ENCODE data around the gene SMAP2. TPM values are rescaled to one million over a fixed set of nuclear protein-coding genes. Genes with fewer than 3 reads are reported as not detected.

The SMAP2 gene
- total RNA-seq, 2 donors from 2014 or later = 219 to 280 TPM

DNA sequence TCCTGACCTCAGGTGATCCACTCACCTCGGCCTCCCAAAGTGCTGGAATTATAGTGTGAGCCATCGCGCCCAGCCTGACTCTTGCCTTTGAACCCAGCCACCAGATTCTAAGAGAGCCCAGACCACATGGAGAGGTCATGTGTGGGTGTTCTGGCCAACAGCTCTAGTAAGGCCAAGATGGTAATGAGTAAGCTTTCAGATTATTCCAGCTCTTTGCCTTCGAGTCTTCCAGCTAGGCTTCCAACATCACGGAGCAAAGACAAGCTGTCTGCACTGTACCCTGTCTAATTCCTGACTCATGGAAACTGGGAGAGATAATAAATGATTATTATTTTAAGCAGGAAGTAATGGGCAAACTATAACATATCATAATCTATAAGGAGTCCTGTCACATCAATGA is 61.9 kb downstream of the SMAP2 start:
- Mint-ChIP-seq H3K27ac (no peak overlapping the region), H3K27me3 (no peaks in the 10 kb centered on the region), H3K4me1 (no peaks in the 10 kb centered on the region), H3K9me3 (no peaks in the 10 kb centered on the region), H3K36me3 (ENCODE audit: low read depth) (no peaks in the 10 kb centered on the region), H3K4me3 (no peak overlapping the region)
- no peak for ATAC-seq (replicated peaks)

DNA sequence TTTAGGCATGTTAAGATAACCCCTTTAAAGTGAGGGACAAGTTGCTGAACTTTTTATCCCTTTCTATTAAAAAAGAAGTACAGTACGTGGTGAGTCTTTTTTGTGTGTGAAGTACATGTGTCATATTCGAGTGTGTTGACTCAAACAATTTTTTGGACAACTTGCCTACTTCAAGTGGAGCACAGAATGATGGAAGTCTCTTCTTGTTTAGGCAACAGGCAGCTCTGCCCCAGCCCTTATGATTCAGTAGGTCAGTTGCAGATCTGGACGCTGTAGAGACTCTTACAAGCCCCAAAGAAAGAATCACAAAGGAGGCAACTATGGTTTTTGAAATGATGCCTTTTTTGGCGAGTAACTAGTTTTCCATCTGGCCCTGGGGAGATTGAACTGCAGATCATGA is 62.3 kb downstream of the SMAP2 start:
- Mint-ChIP-seq H3K27ac (no peak overlapping the region), H3K27me3 (no peaks in the 10 kb centered on the region)
- ATAC-seq (replicated peaks) = no peak

DNA sequence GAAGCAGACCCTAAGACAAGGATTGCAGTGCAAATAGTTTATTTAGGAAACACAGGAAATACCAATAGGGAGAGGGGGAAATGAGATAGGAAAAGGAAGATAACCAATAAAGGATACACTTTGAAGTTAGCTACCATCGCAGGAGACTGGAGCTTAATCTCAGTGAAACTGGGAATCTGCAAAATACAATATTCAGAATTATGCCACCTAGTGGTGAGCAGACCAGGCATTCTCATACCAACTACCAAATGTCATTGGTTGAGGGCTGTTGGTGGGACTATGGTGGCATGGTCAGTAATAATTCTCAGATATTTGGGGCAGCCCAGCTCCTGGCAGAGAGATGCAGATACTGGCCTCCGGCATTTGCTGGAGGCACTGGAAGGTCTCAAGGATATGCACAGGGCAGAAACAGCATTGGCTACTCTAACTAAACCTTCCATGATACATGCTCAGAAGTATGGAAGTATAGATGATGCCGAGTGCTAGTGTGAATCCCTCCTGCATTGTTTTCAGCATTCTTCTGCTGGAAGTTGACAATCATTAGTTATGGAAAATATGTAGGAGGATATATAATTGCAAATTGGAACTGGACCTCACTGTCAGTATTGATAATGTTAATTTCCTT is 65.0 kb downstream of the SMAP2 start:
- no peaks in the 10 kb centered on the region for H3K36me3 Mint-ChIP-seq (ENCODE audit: low read depth)
- no peak overlapping the region for H3K4me3 Mint-ChIP-seq
- peak; percentile 61 for ATAC-seq (replicated peaks)
- no peaks in the 10 kb centered on the region for H3K9me3 Mint-ChIP-seq
- H3K27me3 Mint-ChIP-seq = no peaks in the 10 kb centered on the region
- H3K27ac Mint-ChIP-seq = no peak overlapping the region
- no peaks in the 10 kb centered on the region for H3K4me1 Mint-ChIP-seq

More for the DNA sequence above, 62.3 kb downstream of the SMAP2 start:
- Mint-ChIP-seq H3K4me3 (no peak overlapping the region), H3K4me1 (no peaks in the 10 kb centered on the region), H3K36me3 (ENCODE audit: low read depth) (no peaks in the 10 kb centered on the region), H3K9me3 (no peaks in the 10 kb centered on the region)

DNA sequence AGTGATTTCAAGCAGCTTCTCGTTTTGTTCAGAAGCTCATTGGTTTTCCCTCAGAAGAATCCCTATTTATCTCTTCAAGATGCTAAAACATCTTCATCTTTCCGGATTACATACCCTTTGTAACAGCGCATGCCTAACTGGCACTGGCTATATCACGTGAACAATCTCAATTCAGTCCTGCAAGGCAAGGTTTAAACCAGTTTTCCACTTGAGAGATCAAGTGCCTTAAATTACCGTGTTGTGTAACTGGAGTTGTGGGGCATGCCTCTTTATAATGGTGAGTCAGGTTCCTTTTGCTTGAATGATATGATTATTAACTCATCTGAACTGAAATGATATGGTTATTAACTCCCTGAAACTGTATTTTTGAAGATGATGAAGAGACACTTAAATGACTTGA is 65.7 kb downstream of the SMAP2 start:
- Mint-ChIP-seq H3K36me3 (ENCODE audit: low read depth) (no peaks in the 10 kb centered on the region), H3K27me3 (no peaks in the 10 kb centered on the region), H3K4me1 (no peaks in the 10 kb centered on the region), H3K9me3 (no peaks in the 10 kb centered on the region), H3K27ac (no peak overlapping the region), H3K4me3 (no peak overlapping the region)
- ATAC-seq (replicated peaks) = no peak

DNA sequence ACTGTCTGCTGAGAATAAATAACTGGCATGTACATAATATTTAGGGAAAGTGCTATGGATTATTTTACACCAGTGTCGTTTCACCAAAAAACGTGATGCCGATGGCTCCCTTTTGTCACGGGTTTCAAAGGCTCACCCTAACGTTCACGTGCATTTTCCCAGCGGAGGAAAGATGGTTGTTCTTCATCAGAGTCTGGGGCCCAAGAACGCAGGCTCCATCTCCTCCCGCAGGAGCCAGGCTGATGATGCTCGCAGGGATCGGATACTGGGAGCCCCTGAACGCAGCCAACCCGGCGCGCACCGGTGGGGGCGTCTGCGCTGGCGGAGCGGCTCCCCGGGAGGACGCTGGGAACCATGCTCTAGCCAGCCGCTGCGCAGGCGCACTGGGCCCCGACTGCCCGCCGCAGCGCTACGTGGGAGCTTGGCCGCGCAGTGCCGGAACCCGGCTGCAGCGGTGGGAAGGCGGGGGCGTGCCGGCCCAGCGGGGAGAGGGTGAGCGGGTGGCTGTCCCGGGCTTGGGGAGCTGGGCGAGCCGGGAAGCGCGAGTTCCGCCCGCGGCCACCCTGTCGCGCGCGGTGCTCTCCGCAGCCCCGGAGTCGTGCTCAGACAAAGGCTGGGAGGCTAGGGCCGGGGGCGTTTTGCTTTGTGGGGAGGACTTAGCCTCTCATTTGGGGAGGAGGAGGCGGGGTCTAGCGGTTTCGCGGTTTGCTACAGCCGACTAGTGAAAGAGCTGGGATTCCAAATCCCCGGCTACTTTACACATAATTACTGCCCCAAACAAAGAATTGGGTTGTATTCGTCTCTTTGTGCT is 76.4 kb downstream of the SMAP2 start, which contains the start of gene ZFP69B:
ZFP69B (plus strand) TSS at position 793 of the 811 bp plus-strand sequence. CDS start 486 bp downstream, outside the sequence.
- H3K9me3 Mint-ChIP-seq = peaks cover 8% of the 10 kb centered on the region
- ATAC-seq (replicated peaks) = peak; percentile 63
- H3K27ac Mint-ChIP-seq = peak within 1 kb of the TSS; percentile 94
- H3K27me3 Mint-ChIP-seq = no peaks in the 10 kb centered on the region
- H3K4me3 Mint-ChIP-seq = peak within 1 kb of the TSS; percentile 91
- peaks cover 37% of the 10 kb centered on the region for H3K36me3 Mint-ChIP-seq (ENCODE audit: low read depth)
- H3K4me1 Mint-ChIP-seq = peaks cover 20% of the 10 kb centered on the region

DNA sequence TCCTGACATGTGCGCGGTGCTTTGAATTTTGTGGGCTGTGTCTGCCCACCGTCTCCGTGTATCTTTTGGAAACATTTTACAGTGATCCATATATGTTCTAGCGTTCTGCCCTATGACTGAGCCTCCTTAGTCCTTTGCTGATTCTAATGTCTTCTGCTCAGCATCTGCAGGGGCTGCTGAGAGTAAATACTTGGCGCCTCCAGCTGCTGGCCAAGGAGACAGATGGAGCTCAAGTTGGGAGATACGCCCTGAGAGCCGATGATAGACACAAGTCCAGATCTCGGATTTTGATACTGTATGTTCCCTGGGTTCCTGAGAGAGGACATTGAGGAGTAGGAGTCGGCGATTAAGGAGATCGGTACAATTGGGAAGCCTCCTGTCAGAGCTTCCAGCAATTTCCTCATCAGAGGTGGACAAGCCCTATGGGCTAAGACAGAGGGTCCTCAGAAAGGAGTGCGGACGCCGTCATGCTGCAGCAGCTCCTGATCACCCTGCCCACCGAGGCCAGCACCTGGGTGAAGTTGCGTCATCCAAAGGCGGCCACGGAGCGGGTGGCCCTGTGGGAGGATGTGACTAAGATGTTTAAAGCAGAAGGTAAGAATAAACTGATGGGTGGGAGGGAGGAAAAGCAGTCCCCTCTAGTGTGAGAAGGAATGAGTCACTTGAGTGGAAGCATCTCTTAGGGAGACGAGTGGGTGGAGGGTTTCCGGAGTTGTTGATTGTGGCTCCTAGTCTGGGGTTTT is 77.1 kb downstream of the SMAP2 start:
- ATAC-seq (replicated peaks) = peak; percentile 88
- peaks cover 45% of the 10 kb centered on the region for H3K36me3 Mint-ChIP-seq (ENCODE audit: low read depth)
- no peaks in the 10 kb centered on the region for H3K27me3 Mint-ChIP-seq
- peaks cover 10% of the 10 kb centered on the region for H3K9me3 Mint-ChIP-seq
- peak overlapping the region; percentile 94 for H3K27ac Mint-ChIP-seq
- peaks cover 22% of the 10 kb centered on the region for H3K4me1 Mint-ChIP-seq
- peak overlapping the region; percentile 91 for H3K4me3 Mint-ChIP-seq

DNA sequence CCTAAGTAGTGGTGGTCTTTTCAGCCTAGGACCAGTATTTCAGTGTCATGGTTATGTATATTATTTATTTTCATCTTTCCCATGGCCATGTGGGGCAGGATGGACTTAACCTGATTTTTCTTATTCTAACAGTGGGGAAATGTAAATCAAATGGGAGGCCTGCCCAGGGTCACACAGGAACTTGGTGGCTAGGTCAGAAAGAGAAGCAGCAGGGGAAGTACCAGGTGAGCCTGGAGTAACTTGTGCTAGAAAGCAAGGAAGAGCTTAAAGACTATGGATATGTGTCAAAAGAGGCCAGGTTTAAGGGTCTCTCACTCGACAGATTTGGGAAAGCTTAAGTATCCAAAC is 77.7 kb downstream of the SMAP2 start:
- peak; percentile 39 for ATAC-seq (replicated peaks)
- peaks cover 50% of the 10 kb centered on the region for H3K36me3 Mint-ChIP-seq (ENCODE audit: low read depth)
- peaks cover 12% of the 10 kb centered on the region for H3K9me3 Mint-ChIP-seq
- peak overlapping the region; percentile 91 for H3K4me3 Mint-ChIP-seq
- H3K27ac Mint-ChIP-seq = peak overlapping the region; percentile 94
- H3K27me3 Mint-ChIP-seq = no peaks in the 10 kb centered on the region
- H3K4me1 Mint-ChIP-seq = peaks cover 22% of the 10 kb centered on the region

DNA sequence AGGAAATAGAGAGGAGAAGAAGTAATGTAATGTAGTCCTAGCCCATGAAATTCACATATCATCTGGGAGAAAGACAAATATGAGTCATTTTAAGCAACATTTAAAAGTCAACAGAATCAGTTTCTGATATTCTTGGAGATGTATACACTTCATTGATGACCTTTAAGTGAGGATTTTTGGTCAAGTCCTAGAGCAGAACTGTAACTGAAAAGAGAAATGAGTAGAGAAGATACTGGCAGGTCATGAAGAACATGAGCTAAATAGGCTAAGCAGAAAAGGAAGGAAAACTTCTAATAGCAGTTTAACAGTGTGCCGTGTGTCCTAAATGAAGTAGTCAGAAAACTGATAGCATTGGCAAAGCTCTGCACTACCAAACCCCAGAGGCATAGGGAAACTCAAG is 81.3 kb downstream of the SMAP2 start:
- Mint-ChIP-seq H3K36me3 (ENCODE audit: low read depth) (peaks cover 87% of the 10 kb centered on the region), H3K27me3 (no peaks in the 10 kb centered on the region), H3K27ac (no peak overlapping the region), H3K4me3 (no peak overlapping the region), H3K9me3 (peaks cover 38% of the 10 kb centered on the region), H3K4me1 (peaks cover 22% of the 10 kb centered on the region)
- ATAC-seq (replicated peaks) = no peak

DNA sequence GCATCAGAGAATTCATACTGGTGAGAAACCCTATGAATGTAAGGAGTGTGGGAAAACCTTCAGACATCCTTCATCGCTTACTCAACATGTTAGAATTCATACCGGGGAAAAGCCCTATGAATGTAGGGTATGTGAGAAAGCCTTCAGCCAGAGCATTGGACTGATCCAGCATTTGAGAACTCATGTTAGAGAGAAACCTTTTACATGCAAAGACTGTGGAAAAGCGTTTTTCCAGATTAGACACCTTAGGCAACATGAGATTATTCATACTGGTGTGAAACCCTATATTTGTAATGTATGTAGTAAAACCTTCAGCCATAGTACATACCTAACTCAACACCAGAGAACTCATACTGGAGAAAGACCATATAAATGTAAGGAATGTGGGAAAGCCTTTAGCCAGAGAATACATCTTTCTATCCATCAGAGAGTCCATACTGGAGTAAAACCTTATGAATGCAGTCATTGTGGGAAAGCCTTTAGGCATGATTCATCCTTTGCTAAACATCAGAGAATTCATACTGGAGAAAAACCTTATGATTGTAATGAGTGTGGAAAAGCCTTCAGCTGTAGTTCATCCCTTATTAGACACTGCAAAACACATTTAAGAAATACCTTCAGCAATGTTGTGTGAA is 89.5 kb downstream of the SMAP2 start:
- peaks cover 57% of the 10 kb centered on the region for H3K36me3 Mint-ChIP-seq (ENCODE audit: low read depth)
- H3K27ac Mint-ChIP-seq = no peak overlapping the region
- no peaks in the 10 kb centered on the region for H3K4me1 Mint-ChIP-seq
- peaks cover 50% of the 10 kb centered on the region for H3K9me3 Mint-ChIP-seq
- H3K27me3 Mint-ChIP-seq = no peaks in the 10 kb centered on the region
- H3K4me3 Mint-ChIP-seq = no peak overlapping the region
- ATAC-seq (replicated peaks) = no peak

DNA sequence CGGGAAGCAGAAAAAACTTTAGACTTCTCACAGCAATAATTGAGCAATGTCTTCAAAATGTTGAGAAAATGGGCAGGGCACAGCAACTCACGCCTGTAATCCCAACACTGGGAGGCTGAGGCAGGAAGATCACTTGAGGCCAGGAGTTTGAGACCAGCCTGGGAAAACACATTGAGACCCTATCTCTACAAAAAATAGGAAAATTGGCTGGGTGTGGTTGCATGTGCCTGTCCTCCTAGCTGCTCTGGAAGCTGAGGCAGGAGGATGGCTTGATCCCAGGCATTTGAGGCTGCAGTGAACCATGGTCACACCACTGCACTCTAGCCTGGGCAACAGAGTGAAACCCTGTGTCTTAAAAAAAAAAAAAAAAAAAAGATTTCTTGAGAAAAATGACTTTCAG is 95.8 kb downstream of the SMAP2 start:
- Mint-ChIP-seq H3K9me3 (peaks cover 46% of the 10 kb centered on the region), H3K27me3 (no peaks in the 10 kb centered on the region), H3K4me3 (no peak overlapping the region), H3K27ac (no peak overlapping the region), H3K36me3 (ENCODE audit: low read depth) (peaks cover 6% of the 10 kb centered on the region), H3K4me1 (no peaks in the 10 kb centered on the region)
- no peak for ATAC-seq (replicated peaks)

Other genes starting within 250 kb of the SMAP2 start
- 10 to 100 TPM; 16.5 to 50.9 TPM for gene RLF, start 212.3 kb upstream of the SMAP2 start, total RNA-seq
- under 1 TPM in 1 of 2 donors, not detected in 1; 0.50 TPM for gene TMCO2, start 125.8 kb upstream of the SMAP2 start, total RNA-seq
- gene ZMPSTE24, start 115.5 kb upstream of the SMAP2 start, total RNA-seq = 10 to 100 TPM; 26.1 to 36.4 TPM
- gene COL9A2, start 56.4 kb upstream of the SMAP2 start, total RNA-seq = 10 to 100 TPM in 1 of 2 donors, 1 to 10 TPM in 1; 7.5 to 18.9 TPM
- 1 to 10 TPM; 2.8 to 3.3 TPM for gene ZFP69B, start 76.7 kb downstream of the SMAP2 start, total RNA-seq
- gene ZFP69, start 103.6 kb downstream of the SMAP2 start, total RNA-seq = 1 to 10 TPM; 1.9 to 3.4 TPM
- gene EXO5, start 135.0 kb downstream of the SMAP2 start, total RNA-seq = 1 to 10 TPM; 6.6 to 6.7 TPM
- gene ZNF684, start 157.9 kb downstream of the SMAP2 start, total RNA-seq = 1 to 10 TPM; 3.5 to 5.8 TPM

Measured in activated T-helper 17 cell treated with anti-CD3 and anti-CD28 coated beads, Interleukin-2, amount 50 U/mL, for 72 hours (primary cell).